AG04449 (cell line): ENCODE results near the gene SETBP1.

ENCODE experiments used
- CTCF ChIA-PET: fragments of 350-600 bp; formaldehyde crosslinking; extraction: SDS; loops from one replicate; lab custom pipeline; 2021; ENCODE audit warnings: antibody characterized with exemption; lab: Yijun Ruan, JAX
- POLR2A ChIA-PET: fragments of 400-600, 350-600 bp; formaldehyde crosslinking; extraction: SDS; loops from one replicate; lab custom pipeline; 2020; ENCODE audit warnings: antibody characterized with exemption, inconsistent platforms; lab: Yijun Ruan, JAX
- DNase-seq: peaks from one replicate; pipeline ENCODE4 v3.0.0-alpha.2; 2010; ENCODE audit warnings: low read depth, low spot score
- H3K4me3 ChIP-seq: 2 replicates; pipeline ENCODE4 v1.5.1; 2011; ENCODE audit warnings: low read depth, mild to moderate bottlenecking, control low read depth, low read length
- TF ChIP-seq, protein P1 (sequence below): IDR thresholded peaks from one replicate; pipeline ENCODE4 v1.5.1; 2011; ENCODE audit warnings: mild to moderate bottlenecking, moderate library complexity, low read length, control low read depth, inconsistent platforms; ENCODE audit not compliant: insufficient read depth; ENCODE audit errors: missing control alignments

SETBP1 gene

GRCh38 chr18:44786688-44787087 lies 106.0 kb downstream of the SETBP1 start:
- H3K4me3 ChIP-seq, result no peak overlapping the region
- ChIA-PET POLR2A (no interaction called here), CTCF (no interaction called here)
- no peak for DNase-seq
- TF ChIP-seq, protein P1, sequence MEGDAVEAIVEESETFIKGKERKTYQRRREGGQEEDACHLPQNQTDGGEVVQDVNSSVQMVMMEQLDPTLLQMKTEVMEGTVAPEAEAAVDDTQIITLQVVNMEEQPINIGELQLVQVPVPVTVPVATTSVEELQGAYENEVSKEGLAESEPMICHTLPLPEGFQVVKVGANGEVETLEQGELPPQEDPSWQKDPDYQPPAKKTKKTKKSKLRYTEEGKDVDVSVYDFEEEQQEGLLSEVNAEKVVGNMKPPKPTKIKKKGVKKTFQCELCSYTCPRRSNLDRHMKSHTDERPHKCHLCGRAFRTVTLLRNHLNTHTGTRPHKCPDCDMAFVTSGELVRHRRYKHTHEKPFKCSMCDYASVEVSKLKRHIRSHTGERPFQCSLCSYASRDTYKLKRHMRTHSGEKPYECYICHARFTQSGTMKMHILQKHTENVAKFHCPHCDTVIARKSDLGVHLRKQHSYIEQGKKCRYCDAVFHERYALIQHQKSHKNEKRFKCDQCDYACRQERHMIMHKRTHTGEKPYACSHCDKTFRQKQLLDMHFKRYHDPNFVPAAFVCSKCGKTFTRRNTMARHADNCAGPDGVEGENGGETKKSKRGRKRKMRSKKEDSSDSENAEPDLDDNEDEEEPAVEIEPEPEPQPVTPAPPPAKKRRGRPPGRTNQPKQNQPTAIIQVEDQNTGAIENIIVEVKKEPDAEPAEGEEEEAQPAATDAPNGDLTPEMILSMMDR, result no peak

- H3K4me3 ChIP-seq, result no peak overlapping the region
- POLR2A ChIA-PET, result no interaction called here
- CTCF ChIA-PET, result no interaction called here
- TF ChIP-seq, protein P1, result no peak
- DNase-seq, result no peak
Measured at GRCh38 chr18:44788334-44788733, 107.6 kb downstream of the SETBP1 start.

DNA sequence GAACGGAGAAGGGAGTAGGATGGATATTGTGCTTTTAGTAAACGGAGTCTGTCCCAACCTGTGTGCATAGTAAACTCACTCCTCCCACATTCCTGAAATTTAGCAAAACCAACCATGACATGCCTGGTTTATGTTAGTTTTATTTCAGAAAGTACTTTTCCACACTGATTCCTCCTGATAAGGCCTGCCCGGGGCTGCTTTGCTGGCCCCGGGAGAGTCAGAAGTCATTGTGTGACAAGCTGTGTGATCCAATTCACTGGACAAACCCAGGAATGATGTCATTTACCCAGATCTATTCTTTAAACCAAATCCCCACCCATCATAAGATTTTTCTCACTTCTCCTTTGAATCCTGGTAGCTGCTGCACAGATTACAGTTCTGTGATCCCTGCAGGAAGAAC lies 109.0 kb downstream of the SETBP1 start:
- ChIA-PET CTCF (no interaction called here), POLR2A (no interaction called here)
- no peak for DNase-seq
- TF ChIP-seq, protein P1, result no peak
- H3K4me3 ChIP-seq, result no peak overlapping the region

- TF ChIP-seq, protein P1, result no peak
- H3K4me3 ChIP-seq, result no peak overlapping the region
- DNase-seq, result no peak
- ChIA-PET CTCF (no interaction called here), POLR2A (no interaction called here)
Measured at GRCh38 chr18:44790860-44791259, 110.2 kb downstream of the SETBP1 start.

- CTCF ChIA-PET, result no interaction called here
- DNase-seq, result no peak
- no peak overlapping the region for H3K4me3 ChIP-seq
- POLR2A ChIA-PET, result no interaction called here
- TF ChIP-seq, protein P1, result no peak
Measured at GRCh38 chr18:44791520-44791919, 110.8 kb downstream of the SETBP1 start.

DNA sequence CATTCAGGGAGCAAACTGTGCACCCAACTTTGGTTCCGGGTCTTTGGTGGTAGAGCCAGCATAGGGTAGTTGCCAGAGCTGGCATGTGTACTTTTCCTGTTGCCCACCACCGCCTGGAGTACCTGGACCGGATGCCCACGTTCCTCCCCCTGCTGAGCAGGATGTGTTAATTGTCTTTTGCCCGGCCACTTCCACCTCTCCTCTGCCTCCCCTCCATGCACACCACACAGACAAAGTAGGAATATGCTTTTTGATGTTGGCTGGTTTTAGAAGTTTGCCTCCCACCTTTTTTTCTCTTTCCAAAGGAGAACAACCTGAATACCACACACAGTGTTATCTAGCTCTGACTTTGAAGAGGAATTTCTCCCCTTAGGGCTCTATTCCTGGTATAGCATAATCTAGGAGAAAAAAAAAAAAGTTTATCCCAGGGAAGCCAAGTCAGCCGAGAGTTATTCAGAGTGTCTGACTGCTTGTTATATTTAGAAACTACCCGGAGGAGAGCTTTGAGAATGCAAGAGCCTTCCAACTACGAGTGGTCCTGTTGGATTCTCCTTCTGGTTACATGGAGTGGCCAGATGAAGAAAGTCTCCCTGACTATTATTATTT lies 111.9 kb downstream of the SETBP1 start:
- TF ChIP-seq, protein P1, result no peak
- CTCF ChIA-PET, result interaction anchor here (1.2 kb wide), 1 partner anchor 421 kb away, joined by 3 read pairs; no protein-coding TSS in a partner anchor
- DNase-seq, result no peak
- POLR2A ChIA-PET, result no interaction called here
- no peak overlapping the region for H3K4me3 ChIP-seq
